ENCODE results near the gene MITD1.
"Not testable (repeated sequence)": the region's sequence is repeated elsewhere in the genome, so short reads cannot be mapped to it uniquely, and the experiment has no call there.

MITD1 gene

DNA sequence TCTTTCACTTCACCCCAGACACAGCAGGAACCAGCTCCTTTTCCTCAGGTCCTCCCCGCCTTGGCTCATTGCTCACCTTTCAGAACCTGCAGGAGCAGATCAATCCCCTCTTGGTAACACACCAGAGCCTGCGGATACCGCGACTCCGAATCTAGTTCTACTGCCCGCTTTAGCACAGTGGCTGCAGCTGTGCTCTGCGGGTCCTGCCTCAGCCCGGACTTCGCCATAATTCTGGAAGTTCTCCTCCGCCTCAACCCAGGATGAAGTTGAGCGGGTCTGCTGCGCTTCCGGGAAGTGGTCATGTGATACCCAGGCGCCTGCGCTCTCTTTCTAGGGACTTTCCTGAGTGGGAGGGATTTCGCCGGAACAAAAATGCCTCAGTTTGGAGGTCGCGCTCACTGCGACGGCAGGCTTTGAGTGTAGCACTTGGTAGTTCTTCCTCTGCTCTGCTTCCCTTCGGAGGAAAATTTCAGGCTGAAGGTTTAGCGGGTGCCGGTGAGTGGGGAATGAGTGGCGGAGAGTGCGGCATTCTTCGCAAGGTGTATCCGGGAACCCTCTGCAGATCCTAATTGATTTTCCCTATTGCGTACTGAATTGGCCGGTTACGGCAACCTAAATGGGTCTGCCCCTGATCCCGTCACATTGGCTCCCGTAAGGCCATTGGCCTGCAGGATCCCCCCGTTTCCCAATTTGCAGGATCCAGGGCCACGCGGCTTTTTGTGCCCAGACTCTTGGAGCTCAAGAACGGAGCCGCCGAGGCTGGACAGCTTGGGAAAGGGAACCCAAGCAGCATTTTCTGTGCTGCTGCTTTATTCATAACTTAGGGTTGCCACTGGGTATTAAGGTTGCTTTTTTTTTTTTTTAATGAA is at the start of gene MITD1, which contains the start of gene MRPL30:
MITD1 (minus strand) TSS at position 304 of the 869 bp plus-strand sequence; CDS start at position 227, 77 bp downstream.
MRPL30 (plus strand) TSS at position 430 of the 869 bp plus-strand sequence. CDS start 5,020 bp downstream, outside the sequence.
- DNase-seq: peak; percentile 75

DNA sequence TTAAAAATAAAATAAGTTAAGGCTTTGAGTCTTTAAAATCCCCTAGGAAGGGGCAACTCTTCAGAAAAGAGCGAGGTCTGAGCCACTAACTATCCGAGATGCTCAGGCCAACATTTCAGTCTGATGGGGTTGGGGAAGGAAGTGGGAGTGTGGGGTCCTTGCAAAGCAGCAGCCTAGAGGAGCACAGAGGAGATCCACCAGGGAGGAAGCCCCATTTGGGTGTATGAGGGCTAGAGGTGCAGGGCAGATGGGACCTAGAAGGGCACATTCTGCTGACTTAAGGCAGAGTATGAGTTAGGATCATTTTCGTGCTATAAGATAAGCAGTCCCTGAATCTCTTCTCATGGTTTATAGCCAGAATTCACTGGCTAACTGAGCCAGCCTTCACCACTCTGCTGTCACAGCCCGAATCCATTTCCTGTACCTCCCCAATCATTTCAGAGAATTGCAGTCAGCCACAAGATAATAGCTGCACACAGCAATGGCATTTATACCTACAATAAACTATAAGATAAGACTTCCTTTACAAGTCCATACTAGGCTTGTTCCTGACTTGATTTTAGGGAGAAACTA is 37.2 kb upstream of the MITD1 start:
- DNase-seq: no peak

DNA sequence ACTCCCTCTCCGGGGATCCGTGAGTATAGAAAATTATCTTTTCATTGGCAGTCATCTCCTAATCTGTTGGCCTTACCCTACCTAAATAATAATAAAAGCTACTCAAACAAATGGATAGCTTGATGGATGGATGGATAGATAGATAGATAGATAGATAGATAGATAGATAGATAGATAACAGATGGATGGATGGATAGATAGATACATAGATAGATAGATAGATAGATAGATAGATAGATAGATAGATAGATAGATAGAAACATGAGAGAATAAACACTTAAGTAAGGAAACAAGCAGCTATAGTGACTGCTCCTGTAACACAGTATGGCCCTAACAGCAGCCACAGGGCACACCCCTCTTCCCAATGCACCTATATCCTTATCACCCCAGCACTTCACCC is 35.2 kb upstream of the MITD1 start:
- no peak for DNase-seq

GRCh38 chr2:99205491-99205890 is 24.6 kb upstream of the MITD1 start:
- DNase-seq: peak; percentile 2

GRCh38 chr2:99201959-99202678 is 21.3 kb upstream of the MITD1 start:
- DNase-seq: no peak

GRCh38 chr2:99200076-99200800 is 19.4 kb upstream of the MITD1 start:
- no peak for DNase-seq

GRCh38 chr2:99198103-99198841 is 17.4 kb upstream of the MITD1 start:
- no peak for DNase-seq

- DNase-seq: not testable (repeated sequence)
Observed at GRCh38 chr2:99192364-99192763, 11.5 kb upstream of the MITD1 start.

- DNase-seq: no peak
Observed at GRCh38 chr2:99190548-99190947, 9.7 kb upstream of the MITD1 start.

- DNase-seq: no peak
Observed at GRCh38 chr2:99188357-99188756, 7.5 kb upstream of the MITD1 start.

- no peak for DNase-seq
Observed at GRCh38 chr2:99187011-99187410, 6.2 kb upstream of the MITD1 start.

DNA sequence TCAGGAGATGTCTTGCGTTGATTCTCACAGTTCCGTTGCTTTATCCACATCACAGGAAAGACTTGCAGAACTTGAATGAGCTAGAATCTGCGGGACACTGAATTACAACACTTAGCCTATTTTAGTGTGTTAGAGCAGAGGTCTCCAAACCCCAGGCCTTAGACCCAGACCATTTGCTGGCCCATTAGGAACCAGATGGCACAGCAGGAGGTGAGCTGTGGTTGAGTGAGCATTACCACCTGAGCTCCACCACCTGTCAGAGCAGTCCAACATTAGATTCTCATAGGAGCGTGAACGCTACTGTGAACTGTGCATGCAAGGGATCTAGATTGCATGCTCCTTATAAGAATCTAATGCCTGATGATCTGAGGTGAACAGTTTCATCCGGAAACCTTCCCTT is 4.0 kb upstream of the MITD1 start:
- DNase-seq: no peak

DNA sequence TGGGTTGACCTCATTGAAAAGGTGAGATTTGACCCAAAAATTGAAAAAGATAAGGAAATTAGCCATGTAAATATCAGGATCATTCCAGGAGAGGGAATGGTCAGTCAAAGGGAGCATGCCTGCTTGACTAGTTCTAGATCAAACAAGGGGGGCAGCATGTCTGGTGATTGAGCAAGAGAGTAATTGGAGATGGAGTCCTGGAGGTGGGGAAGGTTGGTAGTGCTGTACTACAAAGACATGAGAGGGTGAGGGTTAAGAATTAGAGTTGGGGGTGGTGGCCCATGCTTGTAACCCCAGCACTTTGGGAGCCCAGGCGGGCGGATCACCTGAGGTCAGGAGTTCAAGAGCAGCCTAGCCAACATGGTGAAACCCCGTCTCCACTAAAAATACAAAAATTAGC is 2.2 kb upstream of the MITD1 start:
- no peak for DNase-seq

DNA sequence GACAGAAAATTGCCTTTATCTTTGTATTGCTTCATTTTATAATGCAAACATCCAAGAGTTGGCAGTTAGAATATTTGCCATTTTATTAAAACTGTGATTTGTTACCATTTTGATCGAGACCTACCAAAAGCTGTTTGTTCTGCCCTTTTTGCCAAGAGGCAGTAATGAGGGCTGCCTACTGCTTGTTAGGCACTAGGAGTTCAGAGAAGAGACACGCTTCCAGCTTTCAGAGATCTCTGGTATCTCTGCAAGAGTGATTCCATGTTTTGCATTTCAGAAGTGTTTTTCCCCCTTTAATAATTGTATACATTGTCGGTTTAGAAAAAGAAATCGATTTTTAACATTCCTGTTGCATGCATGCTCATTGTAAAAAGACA is 754 bp upstream of the MITD1 start:
- no peak for DNase-seq

GRCh38 chr2:99171377-99172140 is 9.3 kb downstream of the MITD1 start:
- DNase-seq: no peak

DNA sequence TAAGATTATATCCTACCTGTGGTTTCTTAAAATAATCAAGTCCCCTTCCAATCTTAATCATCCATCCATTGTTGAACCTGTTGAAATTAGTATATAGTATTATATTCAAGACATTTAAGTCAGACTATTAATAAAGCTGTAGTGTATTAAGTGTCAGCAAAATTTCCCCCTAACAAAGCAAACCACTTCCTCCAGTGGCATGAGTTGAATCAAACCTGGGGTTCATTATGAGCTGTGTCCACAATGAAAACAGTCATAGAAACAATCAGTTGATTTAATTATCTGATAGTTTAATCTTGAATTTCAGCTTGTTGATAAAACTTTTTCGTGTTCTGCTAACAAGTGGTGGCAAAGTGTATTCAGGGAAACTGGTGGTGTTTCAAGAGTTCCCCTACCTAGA is 11.3 kb downstream of the MITD1 start:
- no peak for DNase-seq

DNA sequence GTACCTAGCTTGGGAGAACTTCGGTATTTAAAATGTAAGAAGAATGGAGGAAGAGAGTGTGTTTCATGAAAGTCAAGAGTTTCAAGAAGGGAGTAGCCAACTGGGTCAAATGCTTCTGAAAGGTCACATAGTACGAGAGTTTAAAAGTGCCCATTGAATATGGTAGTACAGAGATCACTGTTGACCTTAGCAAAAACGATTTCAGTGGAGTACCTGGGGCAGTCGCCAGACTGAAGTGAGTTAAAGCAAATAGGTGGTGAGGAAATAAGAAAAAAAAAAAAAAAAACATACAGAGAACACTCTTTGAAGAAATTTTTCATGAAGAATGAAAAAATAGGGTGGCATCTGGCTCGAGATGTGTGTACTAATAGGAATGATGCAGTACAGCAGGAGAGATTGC is 14.6 kb downstream of the MITD1 start:
- no peak for DNase-seq

DNA sequence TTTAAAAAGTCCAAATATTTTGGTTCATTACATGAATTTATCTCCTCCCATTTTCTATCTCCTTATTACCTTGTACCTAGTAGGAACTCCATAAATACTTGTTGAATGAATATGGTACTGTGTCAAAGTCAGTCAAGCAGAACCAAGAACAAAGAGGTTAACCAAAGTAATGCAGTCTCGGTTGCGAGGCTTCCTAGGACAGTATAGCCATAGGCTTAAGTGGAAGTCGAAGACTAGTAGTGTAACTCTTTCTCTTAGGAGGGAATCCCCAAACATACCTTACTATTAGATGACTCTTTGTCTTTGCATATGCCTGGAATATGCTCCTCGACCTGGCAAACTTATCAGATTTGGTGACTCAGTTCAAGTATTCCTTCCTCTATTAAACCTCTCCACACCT is 21.3 kb downstream of the MITD1 start:
- no peak for DNase-seq

DNA sequence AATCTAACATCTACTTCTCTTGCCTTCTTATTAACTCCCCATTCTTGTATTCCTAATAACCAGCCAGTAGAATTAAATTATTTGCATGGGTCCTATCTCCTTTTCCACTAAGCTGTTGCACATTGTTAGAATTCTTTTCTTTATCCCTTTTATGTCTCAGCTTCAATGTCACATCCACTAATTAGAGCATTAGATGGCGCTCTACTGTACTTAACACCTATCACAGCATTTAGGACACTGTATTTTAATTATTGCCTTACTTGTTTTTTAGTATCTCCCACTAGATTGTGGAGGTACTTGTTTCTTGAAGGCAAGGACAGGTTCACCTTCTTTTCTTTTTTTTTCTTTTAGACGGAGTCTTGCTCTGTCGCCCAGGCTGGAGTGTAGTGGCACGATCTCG is 22.3 kb downstream of the MITD1 start:
- DNase-seq: no peak

DNA sequence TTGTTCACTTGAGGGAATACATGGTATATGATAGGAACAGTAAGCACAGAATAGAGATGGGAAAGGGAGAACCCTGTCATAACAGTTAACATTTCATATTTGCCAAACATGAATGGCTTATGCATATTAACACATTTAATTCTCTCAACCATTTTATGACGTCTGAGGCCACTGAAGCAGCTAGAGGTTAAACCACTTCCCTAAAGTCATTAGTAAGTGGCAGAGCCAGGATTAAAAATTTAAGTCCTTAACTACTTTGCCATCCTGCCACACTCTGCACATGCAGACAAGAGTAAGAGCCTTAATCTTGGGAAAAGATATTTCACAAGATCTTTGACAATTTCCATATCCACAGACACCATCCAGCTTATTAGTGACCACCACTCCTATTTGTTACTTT is 24.0 kb downstream of the MITD1 start:
- no peak for DNase-seq

All from NCI-H748 treated with DMSO at 0.1 percent for 48 hours (cell line).